Measurements from ENCODE around the gene SMAD7.
A peak's percentile ranks its signal among the peaks of the same experiment; 100 is the strongest.

SMAD7 gene

GRCh38 chr18:48959921-48960920 is 9.5 kb upstream of the SMAD7 start:
- DNase-seq: no peak

GRCh38 chr18:48959551-48959920 is 8.8 kb upstream of the SMAD7 start:
- DNase-seq: no peak

- no peak for DNase-seq
These were observed 8.2 kb upstream of the SMAD7 start for GRCh38 chr18:48958951-48959350.

GRCh38 chr18:48957616-48958015 is 6.9 kb upstream of the SMAD7 start:
- DNase-seq: no peak

GRCh38 chr18:48957136-48957535 is 6.4 kb upstream of the SMAD7 start:
- no peak for DNase-seq

- no peak for DNase-seq
These were observed 5.6 kb upstream of the SMAD7 start for GRCh38 chr18:48956356-48956755.

- DNase-seq: peak; percentile 44
These were observed 5.1 kb upstream of the SMAD7 start for GRCh38 chr18:48955830-48956261.

- no peak for DNase-seq
These were observed 4.4 kb upstream of the SMAD7 start for GRCh38 chr18:48954886-48955819.

GRCh38 chr18:48953104-48953706 is 2.4 kb upstream of the SMAD7 start:
- DNase-seq: peak; percentile 72

GRCh38 chr18:48952287-48953103 is 1.7 kb upstream of the SMAD7 start:
- peak; percentile 62 for DNase-seq

GRCh38 chr18:48951448-48952286 is 902 bp upstream of the SMAD7 start:
- peak; percentile 86 for DNase-seq

GRCh38 chr18:48949606-48950535 is 894 bp downstream of the SMAD7 start:
- DNase-seq: peak; percentile 45

- DNase-seq: peak; percentile 74
These were observed 1.6 kb downstream of the SMAD7 start for GRCh38 chr18:48949050-48949605.

GRCh38 chr18:48948112-48949049 is 2.4 kb downstream of the SMAD7 start:
- DNase-seq: peak; percentile 72

- DNase-seq: no peak
These were observed 3.2 kb downstream of the SMAD7 start for GRCh38 chr18:48947560-48947959.

- DNase-seq: no peak
These were observed 3.7 kb downstream of the SMAD7 start for GRCh38 chr18:48947092-48947491.

GRCh38 chr18:48946329-48946835 is 4.4 kb downstream of the SMAD7 start:
- no peak for DNase-seq

- peak; percentile 0 for DNase-seq
These were observed 4.9 kb downstream of the SMAD7 start for GRCh38 chr18:48945953-48946217.

GRCh38 chr18:48944634-48945033 is 6.1 kb downstream of the SMAD7 start:
- DNase-seq: no peak
